GM23248 (cell line): ENCODE results near the gene NOCT. TPM values are rescaled to one million over a fixed set of nuclear protein-coding genes. Genes with fewer than 3 reads are reported as not detected.
A peak's percentile ranks its signal among the peaks of the same experiment; 100 is the strongest.

ENCODE experiments used
- DNase-seq: peaks from one replicate; pipeline ENCODE4 v3.0.0-alpha.2; 2015
- H2AFZ ChIP-seq: fragments of 200-600 bp; sonication (generic); 2 replicates; pipeline ENCODE4 v1.6.1; 2016; ENCODE audit warnings: antibody characterized with exemption
- H3F3A ChIP-seq: fragments of 200-600 bp; sonication (generic); 2 replicates; pipeline ENCODE4 v1.6.1; 2016; ENCODE audit warnings: mild to moderate bottlenecking, antibody characterized with exemption, mixed run types; ENCODE audit not compliant: insufficient read depth
- H3K27ac ChIP-seq: fragments of 200-600 bp; sonication (generic); 2 replicates; pipeline ENCODE4 v1.5.1; 2016; ENCODE audit warnings: mild to moderate bottlenecking
- H3K27me3 ChIP-seq: fragments of 200-600 bp; sonication (generic); replicated peaks from 2 replicates; pipeline ENCODE4 v1.6.1; 2016; ENCODE audit warnings: mild to moderate bottlenecking; ENCODE audit not compliant: insufficient read depth
- H3K36me3 ChIP-seq: fragments of 200-600 bp; sonication (generic); 2 replicates; pipeline ENCODE4 v1.6.1; 2016; ENCODE audit warnings: low read depth, mild to moderate bottlenecking
- H3K4me1 ChIP-seq: fragments of 200-600 bp; sonication (generic); 2 replicates; pipeline ENCODE4 v1.6.1; 2016; ENCODE audit warnings: mild to moderate bottlenecking; ENCODE audit not compliant: insufficient read depth
- H3K4me2 ChIP-seq: fragments of 200-600 bp; sonication (generic); one replicate; pipeline ENCODE4 v1.6.1; 2016; ENCODE audit warnings: mild to moderate bottlenecking; ENCODE audit not compliant: unreplicated experiment
- H3K4me3 ChIP-seq: fragments of 200-600 bp; sonication (generic); 2 replicates; pipeline ENCODE4 v1.5.1; 2016; ENCODE audit warnings: mild to moderate bottlenecking
- H3K79me2 ChIP-seq: fragments of 200-600 bp; sonication (generic); 2 replicates; pipeline ENCODE4 v1.6.1; 2016; ENCODE audit warnings: mild to moderate bottlenecking; ENCODE audit not compliant: insufficient read depth
- H3K9ac ChIP-seq: fragments of 200-600 bp; sonication (generic); 2 replicates; pipeline ENCODE4 v1.6.1; 2016; ENCODE audit warnings: mild to moderate bottlenecking
- H3K9me2 ChIP-seq: fragments of 200-600 bp; sonication (generic); 2 replicates; pipeline ENCODE4 v1.6.1; 2016; ENCODE audit warnings: mixed run types, mild to moderate bottlenecking, moderate library complexity; ENCODE audit not compliant: insufficient read depth
- H3K9me3 ChIP-seq: fragments of 200-600 bp; sonication (generic); one replicate; pipeline ENCODE4 v1.6.1; 2017; ENCODE audit warnings: low read depth
- H4K20me1 ChIP-seq: fragments of 200-600 bp; sonication (generic); 2 replicates; pipeline ENCODE4 v1.6.0; 2016; ENCODE audit not compliant: insufficient read depth
- EZH2 ChIP-seq: fragments of 200-600 bp; sonication (generic); IDR thresholded peaks from 2 replicates; pipeline ENCODE4 v1.6.1; 2018; ENCODE audit warnings: antibody characterized with exemption, mild to moderate bottlenecking; ENCODE audit not compliant: insufficient read depth, poor library complexity, severe bottlenecking
- EZH2phosphoT487 ChIP-seq: fragments of 200-600 bp; sonication (generic); IDR thresholded peaks from 2 replicates; pipeline ENCODE4 v1.6.1; 2018; ENCODE audit warnings: antibody characterized with exemption, moderate library complexity, mild to moderate bottlenecking, low read depth; ENCODE audit not compliant: insufficient read depth
- WGBS, 2 experiments: methylation state at CpG; one replicate each; pipeline ENCODE4 v1.1.6; 2015 to 2017; ENCODE audit warnings: low lambda C conversion rate in 2 of 2, low coverage in 1 of 2; ENCODE audit errors: missing lambda C conversion rate in 2 of 2; 5-methylcytosine and 5-hydroxymethylcytosine counted together
- in situ Hi-C: fragments of 300-500 bp; cut with MboI; formaldehyde crosslinking; loops from 2 replicates; pipeline ENCODE4 v1.15.0; 2020
- polyA plus RNA-seq: library from polyadenylated mRNA; unstranded; fragments of >200 nt; fragmentation: Nextera tagmentation; extraction: Ambion mirVana; gene quantifications from 2 replicates; pipeline ENCODE4 v1.2.1, GENCODE V29; 2016
- total RNA-seq: library from RNA; depleted of rRNA; stranded (reverse); fragments of >200 nt; shearing (Covaris generic); gene quantifications from 2 replicates; pipeline ENCODE4 v1.2.3, GENCODE V29; 2014; rRNA removed

Gene NOCT
- 12.6 and 15.3 TPM in 2 replicates for total RNA-seq
- polyA plus RNA-seq = 4.7 and 5.1 TPM in 2 replicates

GRCh38 chr4:139015269-139015947 is at the start of gene NOCT:
Gene NOCT (plus strand): TSS chr4:139015781. CDS start chr4:139015982, 201 bp downstream.
- in situ Hi-C loops = no loop called here
- DNase-seq = peak; percentile 98
- Histone ChIP-seq H3K9me3 (no peaks in the 10 kb centered on the region), H3K4me2 (peak within 1 kb of the TSS; percentile 93), H3K9ac (peak within 1 kb of the TSS; percentile 89), H3K27me3 (no peaks in the 10 kb centered on the region), H3K79me2 (peaks cover 43% of the 10 kb centered on the region), H2AFZ (peak within 1 kb of the TSS; percentile 78), H3K4me1 (peaks cover 46% of the 10 kb centered on the region), H4K20me1 (peaks cover 7% of the 10 kb centered on the region; the same call in 1 of the 2 replicates), H3K9me2 (no peaks in the 10 kb centered on the region), H3K27ac (peak within 1 kb of the TSS; percentile 95), H3F3A (peaks cover 41% of the 10 kb centered on the region), H3K4me3 (peak within 1 kb of the TSS; percentile 97), H3K36me3 (no peaks in the 10 kb centered on the region)
- 0 to 2% methylated on average over 34 to 60 of the region's 62 CpGs for WGBS, 2 experiments
- TF ChIP-seq EZH2phosphoT487 = no peak
- no peak for TF ChIP-seq EZH2

GRCh38 chr4:138967313-138967712 is 48.3 kb upstream of the NOCT start:
- Histone ChIP-seq H3K9me2 (0 out of 2 replicates have a peak, but pooled peaks cover 4% of the 10 kb centered on the region), H3K9ac (no peak overlapping the region), H2AFZ (no peak overlapping the region), H3K36me3 (no peaks in the 10 kb centered on the region), H4K20me1 (no peaks in the 10 kb centered on the region), H3K9me3 (no peaks in the 10 kb centered on the region), H3K4me3 (no peak overlapping the region), H3K79me2 (no peaks in the 10 kb centered on the region), H3F3A (no peaks in the 10 kb centered on the region), H3K4me1 (no peaks in the 10 kb centered on the region), H3K27ac (no peak overlapping the region), H3K4me2 (no peak overlapping the region), H3K27me3 (no peaks in the 10 kb centered on the region)
- no peak for DNase-seq
- in situ Hi-C loops = no loop called here
- 75 to 83% methylated on average over 3 of the region's 3 CpGs for WGBS, 2 experiments
- TF ChIP-seq EZH2phosphoT487 (no peak), EZH2 (no peak)

- Histone ChIP-seq H3K9me3 (no peaks in the 10 kb centered on the region), H3K4me3 (no peak overlapping the region), H2AFZ (no peak overlapping the region), H3K27me3 (no peaks in the 10 kb centered on the region), H3K9me2 (no peaks in the 10 kb centered on the region), H3K27ac (no peak overlapping the region), H3K79me2 (no peaks in the 10 kb centered on the region), H4K20me1 (no peaks in the 10 kb centered on the region), H3K9ac (no peak overlapping the region), H3K4me2 (no peak overlapping the region), H3F3A (no peaks in the 10 kb centered on the region), H3K4me1 (no peaks in the 10 kb centered on the region), H3K36me3 (no peaks in the 10 kb centered on the region)
- no peak for DNase-seq
- in situ Hi-C loops = no loop called here
- 65 to 68% methylated on average over 9 of the region's 9 CpGs for WGBS, 2 experiments
- no peak for TF ChIP-seq EZH2
- no peak for TF ChIP-seq EZH2phosphoT487
Observed at GRCh38 chr4:138972956-138973801, 42.4 kb upstream of the NOCT start.

- Histone ChIP-seq H3K9me2 (no peaks in the 10 kb centered on the region), H3K36me3 (no peaks in the 10 kb centered on the region), H4K20me1 (no peaks in the 10 kb centered on the region), H3K4me1 (no peaks in the 10 kb centered on the region), H3K9ac (no peak overlapping the region), H2AFZ (no peak overlapping the region), H3K9me3 (no peaks in the 10 kb centered on the region), H3K27me3 (no peaks in the 10 kb centered on the region), H3K27ac (no peak overlapping the region), H3K4me2 (no peak overlapping the region), H3F3A (no peaks in the 10 kb centered on the region), H3K79me2 (no peaks in the 10 kb centered on the region), H3K4me3 (no peak overlapping the region)
- in situ Hi-C loops = no loop called here
- TF ChIP-seq EZH2 (no peak), EZH2phosphoT487 (no peak)
- DNase-seq = no peak
- 74 to 84% methylated on average over 4 of the region's 4 CpGs for WGBS, 2 experiments
Observed at GRCh38 chr4:138975225-138975624, 40.4 kb upstream of the NOCT start.
